PC-9 (cell line): Measurements from ENCODE around the gene SPOP.
"Not testable (repeated sequence)": the region's sequence is repeated elsewhere in the genome, so short reads cannot be mapped to it uniquely, and the experiment has no call there.

Experiments
- EZH2 ChIP-seq: fragments of 200-600 bp; sonication (generic); IDR thresholded peaks from 2 replicates; pipeline ENCODE4 v1.8.0; 2017; ENCODE audit warnings: antibody characterized with exemption, low read depth
- TF ChIP-seq, protein P1 (sequence below): fragments of 200-600 bp; sonication (generic); conservative IDR thresholded peaks from 2 replicates; pipeline ENCODE4 v1.6.1; 2017; ENCODE audit warnings: mixed run types, antibody characterized with exemption, mild to moderate bottlenecking, moderate library complexity

DNA sequence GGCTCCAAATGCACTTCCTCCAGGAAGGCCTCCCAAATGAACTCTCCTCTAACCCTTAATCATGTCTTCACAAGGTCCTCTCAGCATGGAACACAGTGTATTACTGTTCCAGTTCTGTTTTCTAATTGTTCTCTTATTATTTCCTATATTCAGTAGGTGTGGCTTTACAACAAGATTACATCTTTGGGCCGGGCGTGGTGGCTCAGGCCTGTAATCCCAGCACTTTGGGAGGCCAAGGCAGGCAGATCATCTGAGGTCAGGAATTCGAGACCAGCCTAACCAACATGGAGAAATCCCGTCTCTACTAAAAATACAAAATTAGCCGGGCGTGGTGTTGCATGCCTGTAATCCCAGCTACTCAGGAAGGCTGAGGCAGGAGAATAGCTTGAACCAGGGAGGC, 4.2 kb downstream of the SPOP start:
- TF ChIP-seq, protein P1, sequence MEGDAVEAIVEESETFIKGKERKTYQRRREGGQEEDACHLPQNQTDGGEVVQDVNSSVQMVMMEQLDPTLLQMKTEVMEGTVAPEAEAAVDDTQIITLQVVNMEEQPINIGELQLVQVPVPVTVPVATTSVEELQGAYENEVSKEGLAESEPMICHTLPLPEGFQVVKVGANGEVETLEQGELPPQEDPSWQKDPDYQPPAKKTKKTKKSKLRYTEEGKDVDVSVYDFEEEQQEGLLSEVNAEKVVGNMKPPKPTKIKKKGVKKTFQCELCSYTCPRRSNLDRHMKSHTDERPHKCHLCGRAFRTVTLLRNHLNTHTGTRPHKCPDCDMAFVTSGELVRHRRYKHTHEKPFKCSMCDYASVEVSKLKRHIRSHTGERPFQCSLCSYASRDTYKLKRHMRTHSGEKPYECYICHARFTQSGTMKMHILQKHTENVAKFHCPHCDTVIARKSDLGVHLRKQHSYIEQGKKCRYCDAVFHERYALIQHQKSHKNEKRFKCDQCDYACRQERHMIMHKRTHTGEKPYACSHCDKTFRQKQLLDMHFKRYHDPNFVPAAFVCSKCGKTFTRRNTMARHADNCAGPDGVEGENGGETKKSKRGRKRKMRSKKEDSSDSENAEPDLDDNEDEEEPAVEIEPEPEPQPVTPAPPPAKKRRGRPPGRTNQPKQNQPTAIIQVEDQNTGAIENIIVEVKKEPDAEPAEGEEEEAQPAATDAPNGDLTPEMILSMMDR: not testable (repeated sequence)
- TF ChIP-seq EZH2: not testable (repeated sequence)
